DND-41 (cell line): ENCODE results near the gene BAG5.

ENCODE experiments used
- ATAC-seq: fragments of 200-7000 bp; cut with Tn5 transposase; 3 replicates; pipeline ENCODE4 v1.9.1; 2021; ENCODE audit warnings: low read depth; ENCODE audit not compliant: insufficient read depth
- DNase-seq: peaks from one replicate; pipeline ENCODE4 v3.0.0-alpha.2; 2020
- H2AFZ ChIP-seq: 2 replicates; pipeline ENCODE4 v1.6.0; 2012; ENCODE audit warnings: low read depth, low read length
- H3K27ac ChIP-seq: 2 replicates; pipeline ENCODE4 v1.5.1; 2012; ENCODE audit warnings: low read length, inconsistent platforms
- H3K27me3 ChIP-seq: fragments of 200-600 bp; sonication (generic); 2 replicates; pipeline ENCODE4 v1.6.0; 2012; ENCODE audit warnings: low read length, mild to moderate bottlenecking, inconsistent platforms; ENCODE audit not compliant: insufficient read depth, poor library complexity
- H3K36me3 ChIP-seq: 2 replicates; pipeline ENCODE4 v1.5.1; 2012; ENCODE audit warnings: low read length, inconsistent platforms; ENCODE audit not compliant: insufficient read depth
- H3K4me1 ChIP-seq: 2 replicates; pipeline ENCODE4 v1.5.1; 2012; ENCODE audit warnings: mild to moderate bottlenecking, low read length; ENCODE audit not compliant: insufficient read depth
- H3K4me2 ChIP-seq: 2 replicates; pipeline ENCODE4 v1.6.0; 2012; ENCODE audit warnings: mild to moderate bottlenecking, moderate library complexity, low read length, inconsistent platforms; ENCODE audit not compliant: insufficient read depth
- H3K4me3 ChIP-seq, 2 experiments: fragments of 200-600 bp in 1 of 2; shearing (Covaris generic) in 1 of 2; 2 replicates each; pipeline ENCODE4 v1.5.1; 2012 to 2016; ENCODE audit warnings: inconsistent platforms in 2 of 2, low read length in 2 of 2, mild to moderate bottlenecking in 2 of 2, low read depth in 1 of 2, moderate library complexity in 1 of 2
- H3K79me2 ChIP-seq: 2 replicates; pipeline ENCODE4 v1.6.0; 2012; ENCODE audit warnings: low read length, inconsistent platforms; ENCODE audit not compliant: insufficient read depth
- H3K9ac ChIP-seq: 2 replicates; pipeline ENCODE4 v1.6.0; 2012; ENCODE audit warnings: low read depth, mild to moderate bottlenecking, inconsistent platforms, low read length, moderate library complexity
- H3K9me3 ChIP-seq: 2 replicates; pipeline ENCODE4 v1.5.1; 2012; ENCODE audit warnings: low read length, moderate library complexity, mild to moderate bottlenecking, inconsistent platforms; ENCODE audit not compliant: insufficient read depth, severe bottlenecking
- H4K20me1 ChIP-seq: 2 replicates; pipeline ENCODE4 v1.6.0; 2012; ENCODE audit warnings: low read length; ENCODE audit not compliant: insufficient read depth
- EZH2 ChIP-seq: IDR thresholded peaks from 3 replicates; pipeline ENCODE4 v1.6.1; 2012; ENCODE audit warnings: borderline replicate concordance, low read depth, mild to moderate bottlenecking, moderate library complexity, low read length, inconsistent platforms; ENCODE audit not compliant: severe bottlenecking
- TF ChIP-seq, protein P1 (sequence below): IDR thresholded peaks from 2 replicates; pipeline ENCODE4 v1.5.1; 2012; ENCODE audit warnings: borderline replicate concordance, low read length, moderate library complexity, mild to moderate bottlenecking; ENCODE audit not compliant: poor library complexity, severe bottlenecking; ENCODE audit errors: extremely low read depth

The BAG5 gene

GRCh38 chr14:103597623-103598377 is 35.3 kb upstream of the BAG5 start:
- H3K4me3 ChIP-seq = no peak overlapping the region
- no peak overlapping the region for H3K27ac ChIP-seq
- H3K4me2 ChIP-seq = no peak overlapping the region
- no peaks in the 10 kb centered on the region for H3K4me1 ChIP-seq
- ATAC-seq (no peak), DNase-seq (no peak)
- H4K20me1 ChIP-seq = no peaks in the 10 kb centered on the region
- H3K27me3 ChIP-seq = no peaks in the 10 kb centered on the region
- no peaks in the 10 kb centered on the region for H3K79me2 ChIP-seq
- TF ChIP-seq EZH2 = no peak
- TF ChIP-seq, protein P1, sequence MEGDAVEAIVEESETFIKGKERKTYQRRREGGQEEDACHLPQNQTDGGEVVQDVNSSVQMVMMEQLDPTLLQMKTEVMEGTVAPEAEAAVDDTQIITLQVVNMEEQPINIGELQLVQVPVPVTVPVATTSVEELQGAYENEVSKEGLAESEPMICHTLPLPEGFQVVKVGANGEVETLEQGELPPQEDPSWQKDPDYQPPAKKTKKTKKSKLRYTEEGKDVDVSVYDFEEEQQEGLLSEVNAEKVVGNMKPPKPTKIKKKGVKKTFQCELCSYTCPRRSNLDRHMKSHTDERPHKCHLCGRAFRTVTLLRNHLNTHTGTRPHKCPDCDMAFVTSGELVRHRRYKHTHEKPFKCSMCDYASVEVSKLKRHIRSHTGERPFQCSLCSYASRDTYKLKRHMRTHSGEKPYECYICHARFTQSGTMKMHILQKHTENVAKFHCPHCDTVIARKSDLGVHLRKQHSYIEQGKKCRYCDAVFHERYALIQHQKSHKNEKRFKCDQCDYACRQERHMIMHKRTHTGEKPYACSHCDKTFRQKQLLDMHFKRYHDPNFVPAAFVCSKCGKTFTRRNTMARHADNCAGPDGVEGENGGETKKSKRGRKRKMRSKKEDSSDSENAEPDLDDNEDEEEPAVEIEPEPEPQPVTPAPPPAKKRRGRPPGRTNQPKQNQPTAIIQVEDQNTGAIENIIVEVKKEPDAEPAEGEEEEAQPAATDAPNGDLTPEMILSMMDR = no peak
- H3K9ac ChIP-seq = no peak overlapping the region
- no peak overlapping the region for H2AFZ ChIP-seq
- no peaks in the 10 kb centered on the region for H3K36me3 ChIP-seq
- H3K9me3 ChIP-seq = no peaks in the 10 kb centered on the region

GRCh38 chr14:103594265-103594664 is 31.8 kb upstream of the BAG5 start:
- no peak overlapping the region for H2AFZ ChIP-seq
- H3K4me2 ChIP-seq = no peak overlapping the region
- DNase-seq = no peak

GRCh38 chr14:103593577-103593976 is 31.1 kb upstream of the BAG5 start:
- H3K4me2 ChIP-seq = no peak overlapping the region
- H3K27ac ChIP-seq = no peak overlapping the region
- no peaks in the 10 kb centered on the region for H3K79me2 ChIP-seq
- DNase-seq (no peak), ATAC-seq (no peak)
- no peaks in the 10 kb centered on the region for H3K9me3 ChIP-seq
- H3K36me3 ChIP-seq = peaks cover 11% of the 10 kb centered on the region; the same call in 1 of the 2 replicates
- H3K27me3 ChIP-seq = no peaks in the 10 kb centered on the region
- H3K4me3 ChIP-seq = no peak overlapping the region
- H2AFZ ChIP-seq = no peak overlapping the region
- H3K9ac ChIP-seq = no peak overlapping the region
- no peaks in the 10 kb centered on the region for H4K20me1 ChIP-seq
- TF ChIP-seq, protein P1 = no peak
- TF ChIP-seq EZH2 = no peak
- no peaks in the 10 kb centered on the region for H3K4me1 ChIP-seq

More at GRCh38 chr14:103594265-103594664, 31.8 kb upstream of the BAG5 start:
- H3K9me3 ChIP-seq = no peaks in the 10 kb centered on the region
- no peak overlapping the region for H3K4me3 ChIP-seq
- no peaks in the 10 kb centered on the region for H3K27me3 ChIP-seq
- no peak overlapping the region for H3K27ac ChIP-seq
- H3K36me3 ChIP-seq = peaks cover 7% of the 10 kb centered on the region; the same call in 1 of the 2 replicates
- ATAC-seq = no peak
- H3K79me2 ChIP-seq = no peaks in the 10 kb centered on the region
- no peaks in the 10 kb centered on the region for H4K20me1 ChIP-seq
- H3K4me1 ChIP-seq = no peaks in the 10 kb centered on the region
- H3K9ac ChIP-seq = no peak overlapping the region
- no peak for TF ChIP-seq EZH2
- TF ChIP-seq, protein P1 = no peak
